WTC11 (cell line): ENCODE measurements around the gene RAB3IL1. TPM values are rescaled to one million over a fixed set of nuclear protein-coding genes. Genes with fewer than 3 reads are reported as not detected.

ENCODE experiments used
- ATAC-seq: fragments of 200-7000 bp; cut with Tn5 transposase; 2 replicates; pipeline ENCODE4 v1.10.0; 2021; ENCODE audit warnings: mild to moderate bottlenecking, moderate library complexity
- CTCF ChIA-PET: fragments of 300-600 bp; sonication (Branson Sonifier 250); formaldehyde crosslinking; loops from one replicate; lab custom pipeline; 2021; ENCODE audit warnings: antibody characterized with exemption; lab: Charles Lee
- POLR2A ChIA-PET: fragments of 350-600 bp; sonication (Branson Sonifier 250); formaldehyde crosslinking; loops from one replicate; lab custom pipeline; 2021; ENCODE audit warnings: antibody characterized with exemption; lab: Charles Lee
- DNase-seq: peaks from one replicate; pipeline ENCODE4 v3.0.0; 2021; ENCODE audit warnings: low spot score
- H3K27ac Mint-ChIP-seq: 2 replicates; pipeline ENCODE4 v1.8.0; 2021; ENCODE audit warnings: mixed read lengths
- H3K27me3 Mint-ChIP-seq: 2 replicates; pipeline ENCODE4 v1.8.0; 2021; ENCODE audit warnings: low read depth, mild to moderate bottlenecking, moderate library complexity, mixed read lengths
- H3K36me3 Mint-ChIP-seq: 2 replicates; pipeline ENCODE4 v1.8.0; 2021; ENCODE audit warnings: mixed read lengths
- H3K4me1 Mint-ChIP-seq: 2 replicates; pipeline ENCODE4 v1.8.0; 2022; ENCODE audit warnings: mixed read lengths
- H3K4me3 Mint-ChIP-seq: 2 replicates; pipeline ENCODE4 v1.8.0; 2021; ENCODE audit warnings: mild to moderate bottlenecking, moderate library complexity, mixed read lengths
- H3K9me3 Mint-ChIP-seq: 2 replicates; pipeline ENCODE4 v1.8.0; 2021; ENCODE audit warnings: mixed read lengths
- E2F5 ChIP-seq: sonication (generic); formaldehyde crosslinking; IDR thresholded peaks from 2 replicates; pipeline ENCODE4 v1.8.1; 2022; ENCODE audit warnings: mild to moderate bottlenecking, moderate library complexity, missing genetic modification reagents
- FOXP1 ChIP-seq: sonication (generic); formaldehyde crosslinking; IDR thresholded peaks from 2 replicates; pipeline ENCODE4 v1.8.0; 2022; ENCODE audit warnings: missing genetic modification reagents, mild to moderate bottlenecking, moderate library complexity, borderline replicate concordance
- HMGXB4 ChIP-seq: sonication (generic); formaldehyde crosslinking; IDR thresholded peaks from 2 replicates; pipeline ENCODE4 v1.8.1; 2023; ENCODE audit warnings: mild to moderate bottlenecking, moderate library complexity, missing genetic modification reagents
- MAX ChIP-seq: sonication (generic); formaldehyde crosslinking; IDR thresholded peaks from 2 replicates; pipeline ENCODE4 v1.8.0; 2022; ENCODE audit warnings: mild to moderate bottlenecking, missing genetic modification reagents
- MXD4 ChIP-seq: fragments of 250-450 bp; sonication (Bioruptor Pico); IDR thresholded peaks from 2 replicates; pipeline ENCODE4 v1.8.0; 2021; ENCODE audit warnings: mild to moderate bottlenecking, moderate library complexity, borderline replicate concordance
- NR1H2 ChIP-seq: sonication (generic); formaldehyde crosslinking; IDR thresholded peaks from 2 replicates; pipeline ENCODE4 v1.9.0; 2021; ENCODE audit warnings: mild to moderate bottlenecking, moderate library complexity, missing genetic modification reagents
- SMAD4 ChIP-seq: sonication (generic); formaldehyde crosslinking; IDR thresholded peaks from 2 replicates; pipeline ENCODE4 v1.8.0; 2022; ENCODE audit warnings: mild to moderate bottlenecking, missing genetic modification reagents
- TCF7 ChIP-seq: sonication (generic); formaldehyde crosslinking; IDR thresholded peaks from 2 replicates; pipeline ENCODE4 v1.8.0; 2022; ENCODE audit warnings: mild to moderate bottlenecking, low read depth, missing genetic modification reagents, moderate library complexity
- TEAD1 ChIP-seq: sonication (generic); formaldehyde crosslinking; IDR thresholded peaks from 2 replicates; pipeline ENCODE4 v1.8.0; 2022; ENCODE audit warnings: mild to moderate bottlenecking, missing genetic modification reagents
- TP53 ChIP-seq: sonication (generic); formaldehyde crosslinking; IDR thresholded peaks from 2 replicates; pipeline ENCODE4 v1.8.1; 2023; ENCODE audit warnings: mild to moderate bottlenecking, missing genetic modification reagents
- ZNF121 ChIP-seq: sonication (generic); formaldehyde crosslinking; IDR thresholded peaks from 2 replicates; pipeline ENCODE4 v1.8.0; 2023; ENCODE audit warnings: missing genetic modification reagents
- ZNF219 ChIP-seq: sonication (generic); formaldehyde crosslinking; IDR thresholded peaks from 2 replicates; pipeline ENCODE4 v1.8.0; 2023; ENCODE audit warnings: missing genetic modification reagents, mild to moderate bottlenecking, borderline replicate concordance
- ZNF317 ChIP-seq: sonication (generic); formaldehyde crosslinking; IDR thresholded peaks from 2 replicates; pipeline ENCODE4 v1.8.1; 2023; ENCODE audit warnings: low read depth, mild to moderate bottlenecking, moderate library complexity, missing genetic modification reagents, borderline replicate concordance
- ZNF512 ChIP-seq: sonication (generic); formaldehyde crosslinking; IDR thresholded peaks from 2 replicates; pipeline ENCODE4 v1.8.1; 2022; ENCODE audit warnings: missing genetic modification reagents, borderline replicate concordance
- ZNF532 ChIP-seq: fragments of 250-450 bp; sonication (Bioruptor Pico); IDR thresholded peaks from 2 replicates; pipeline ENCODE4 v1.9.0; 2021; ENCODE audit warnings: mild to moderate bottlenecking, borderline replicate concordance
- total RNA-seq: library from RNA; stranded (reverse); gene quantifications from 3 replicates; pipeline ENCODE4 v1.2.3, GENCODE V29; 2021
- TF ChIP-seq, protein P1 (sequence below): sonication (generic); formaldehyde crosslinking; IDR thresholded peaks from 2 replicates; pipeline ENCODE4 v1.8.0; 2022; ENCODE audit warnings: mild to moderate bottlenecking, missing genetic modification reagents
- TF ChIP-seq, protein P2 (sequence below): sonication (generic); formaldehyde crosslinking; conservative IDR thresholded peaks from 2 replicates; pipeline ENCODE4 v1.8.1; 2023; ENCODE audit warnings: mild to moderate bottlenecking, low read depth, missing genetic modification reagents, moderate library complexity
- TF ChIP-seq, protein P3 (sequence below): sonication (generic); formaldehyde crosslinking; IDR thresholded peaks from 2 replicates; pipeline ENCODE4 v1.8.0; 2022; ENCODE audit warnings: mild to moderate bottlenecking, missing genetic modification reagents

The RAB3IL1 gene
- total RNA-seq, 1 experiment from 2014 or later: 7.2 TPM

GRCh38 chr11:61957021-61957770 lies 39.8 kb upstream of the RAB3IL1 start:
- CTCF ChIA-PET: interaction anchor here (1.3 kb wide), 1 partner anchor 9 kb away, joined by 4 read pairs; no protein-coding TSS in a partner anchor
- DNase-seq: no peak

GRCh38 chr11:61956191-61957020 lies 39.0 kb upstream of the RAB3IL1 start:
- peaks cover 5% of the 10 kb centered on the region; the same call in 1 of the 2 replicates for H3K4me1 Mint-ChIP-seq
- peak overlapping the region; percentile 68 for H3K4me3 Mint-ChIP-seq
- no peak for DNase-seq
- H3K27ac Mint-ChIP-seq: peak overlapping the region; percentile 36; the same call in 1 of the 2 replicates
- no peaks in the 10 kb centered on the region for H3K9me3 Mint-ChIP-seq
- H3K36me3 Mint-ChIP-seq: no peaks in the 10 kb centered on the region
- H3K27me3 Mint-ChIP-seq: peaks cover 26% of the 10 kb centered on the region
- ATAC-seq: no peak
- POLR2A ChIA-PET: no interaction called here
- CTCF ChIA-PET: interaction anchor here (1.9 kb wide), 1 partner anchor 125 kb away, joined by 24 read pairs; no protein-coding TSS in a partner anchor
- TF ChIP-seq, protein P1, sequence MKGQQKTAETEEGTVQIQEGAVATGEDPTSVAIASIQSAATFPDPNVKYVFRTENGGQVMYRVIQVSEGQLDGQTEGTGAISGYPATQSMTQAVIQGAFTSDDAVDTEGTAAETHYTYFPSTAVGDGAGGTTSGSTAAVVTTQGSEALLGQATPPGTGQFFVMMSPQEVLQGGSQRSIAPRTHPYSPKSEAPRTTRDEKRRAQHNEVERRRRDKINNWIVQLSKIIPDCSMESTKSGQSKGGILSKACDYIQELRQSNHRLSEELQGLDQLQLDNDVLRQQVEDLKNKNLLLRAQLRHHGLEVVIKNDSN: no peak
- TF ChIP-seq MAX (CRISPR knock-in tag) (no peak), TEAD1 (CRISPR knock-in tag) (no peak), ZNF121 (CRISPR knock-in tag) (no peak), E2F5 (CRISPR knock-in tag) (no peak), TCF7 (CRISPR knock-in tag) (no peak), HMGXB4 (no peak), SMAD4 (CRISPR knock-in tag) (no peak), ZNF532 (no peak)
- TF ChIP-seq, protein P2, sequence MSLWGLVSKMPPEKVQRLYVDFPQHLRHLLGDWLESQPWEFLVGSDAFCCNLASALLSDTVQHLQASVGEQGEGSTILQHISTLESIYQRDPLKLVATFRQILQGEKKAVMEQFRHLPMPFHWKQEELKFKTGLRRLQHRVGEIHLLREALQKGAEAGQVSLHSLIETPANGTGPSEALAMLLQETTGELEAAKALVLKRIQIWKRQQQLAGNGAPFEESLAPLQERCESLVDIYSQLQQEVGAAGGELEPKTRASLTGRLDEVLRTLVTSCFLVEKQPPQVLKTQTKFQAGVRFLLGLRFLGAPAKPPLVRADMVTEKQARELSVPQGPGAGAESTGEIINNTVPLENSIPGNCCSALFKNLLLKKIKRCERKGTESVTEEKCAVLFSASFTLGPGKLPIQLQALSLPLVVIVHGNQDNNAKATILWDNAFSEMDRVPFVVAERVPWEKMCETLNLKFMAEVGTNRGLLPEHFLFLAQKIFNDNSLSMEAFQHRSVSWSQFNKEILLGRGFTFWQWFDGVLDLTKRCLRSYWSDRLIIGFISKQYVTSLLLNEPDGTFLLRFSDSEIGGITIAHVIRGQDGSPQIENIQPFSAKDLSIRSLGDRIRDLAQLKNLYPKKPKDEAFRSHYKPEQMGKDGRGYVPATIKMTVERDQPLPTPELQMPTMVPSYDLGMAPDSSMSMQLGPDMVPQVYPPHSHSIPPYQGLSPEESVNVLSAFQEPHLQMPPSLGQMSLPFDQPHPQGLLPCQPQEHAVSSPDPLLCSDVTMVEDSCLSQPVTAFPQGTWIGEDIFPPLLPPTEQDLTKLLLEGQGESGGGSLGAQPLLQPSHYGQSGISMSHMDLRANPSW: no peak
- TF ChIP-seq, protein P3, sequence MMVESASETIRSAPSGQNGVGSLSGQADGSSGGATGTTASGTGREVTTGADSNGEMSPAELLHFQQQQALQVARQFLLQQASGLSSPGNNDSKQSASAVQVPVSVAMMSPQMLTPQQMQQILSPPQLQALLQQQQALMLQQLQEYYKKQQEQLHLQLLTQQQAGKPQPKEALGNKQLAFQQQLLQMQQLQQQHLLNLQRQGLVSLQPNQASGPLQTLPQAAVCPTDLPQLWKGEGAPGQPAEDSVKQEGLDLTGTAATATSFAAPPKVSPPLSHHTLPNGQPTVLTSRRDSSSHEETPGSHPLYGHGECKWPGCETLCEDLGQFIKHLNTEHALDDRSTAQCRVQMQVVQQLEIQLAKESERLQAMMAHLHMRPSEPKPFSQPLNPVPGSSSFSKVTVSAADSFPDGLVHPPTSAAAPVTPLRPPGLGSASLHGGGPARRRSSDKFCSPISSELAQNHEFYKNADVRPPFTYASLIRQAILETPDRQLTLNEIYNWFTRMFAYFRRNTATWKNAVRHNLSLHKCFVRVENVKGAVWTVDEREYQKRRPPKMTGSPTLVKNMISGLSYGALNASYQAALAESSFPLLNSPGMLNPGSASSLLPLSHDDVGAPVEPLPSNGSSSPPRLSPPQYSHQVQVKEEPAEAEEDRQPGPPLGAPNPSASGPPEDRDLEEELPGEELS (CRISPR knock-in tag): no peak

More at GRCh38 chr11:61957021-61957770, 39.8 kb upstream of the RAB3IL1 start:
- ATAC-seq: no peak
- peaks cover 5% of the 10 kb centered on the region; the same call in 1 of the 2 replicates for H3K4me1 Mint-ChIP-seq
- H3K9me3 Mint-ChIP-seq: no peaks in the 10 kb centered on the region
- POLR2A ChIA-PET: no interaction called here
- no peak overlapping the region for H3K4me3 Mint-ChIP-seq
- peaks cover 26% of the 10 kb centered on the region for H3K27me3 Mint-ChIP-seq
- no peaks in the 10 kb centered on the region for H3K36me3 Mint-ChIP-seq
- H3K27ac Mint-ChIP-seq: no peak overlapping the region
- TF ChIP-seq ZNF512 (CRISPR knock-in tag): no peak
- TF ChIP-seq MXD4 (CRISPR knock-in tag): no peak
- no peak for TF ChIP-seq ZNF219 (CRISPR knock-in tag)
- TF ChIP-seq ZNF317 (CRISPR knock-in tag): no peak
- no peak for TF ChIP-seq ZNF121 (CRISPR knock-in tag)
- no peak for TF ChIP-seq FOXP1 (CRISPR knock-in tag)
- no peak for TF ChIP-seq TP53
- TF ChIP-seq NR1H2: no peak
